Tibial artery (tissue), 4 donors: ENCODE data around the gene ECEL1.

Experiments used
- DNase-seq, 2 donors: peaks; one replicate each; pipeline ENCODE4 v3.0.0-alpha.2; 2019
- H3K27ac ChIP-seq, 2 donors: fragments of 200-600 bp; sonication (generic) in 1 of 2; 1 replicate in 1 of 2; 2 replicates in 1 of 2; pipeline ENCODE4 v1.5.1; 2018 to 2019; ENCODE audit warnings: mild to moderate bottlenecking in 1 of 2
- H3K27me3 ChIP-seq, 2 donors: fragments of 200-600 bp; sonication (generic) in 1 of 2; one replicate each; pipeline versions ENCODE4 v1.5.1 to v1.6.0; 2016 to 2019
- H3K36me3 ChIP-seq, 3 donors: fragments of 200-600 bp; sonication (generic) in 2 of 3; one replicate each; pipeline ENCODE4 v1.5.1; 2016 to 2019; ENCODE audit warnings: mild to moderate bottlenecking in 2 of 3
- H3K4me1 ChIP-seq, 4 donors: fragments of 200-600 bp; sonication (generic) in 2 of 4; 1 replicate in 3 of 4; 2 replicates in 1 of 4; pipeline ENCODE4 v1.5.1; 2016 to 2019
- H3K4me3 ChIP-seq, 2 donors: fragments of 200-600 bp; sonication (generic) in 1 of 2; 1 replicate in 1 of 2; 2 replicates in 1 of 2; pipeline ENCODE4 v1.5.1; 2018 to 2019; ENCODE audit warnings: mild to moderate bottlenecking in 2 of 2
- H3K9me3 ChIP-seq, 3 donors: fragments of 200-600 bp; sonication (generic) in 1 of 3; one replicate each; pipeline ENCODE4 v1.5.1; 2016 to 2019
- intact Hi-C: fragments of 100-400 bp; cut with DNase I; formaldehyde crosslinking; loops from one replicate; pipeline ENCODE4 v1.15.0; 2023; ENCODE audit warnings: low total_unique reads
- TF ChIP-seq, protein P1 (sequence below), 2 experiments: fragments of 200-600 bp in 1 of 2; fragments of 450-650 bp in 1 of 2; IDR thresholded peaks; one replicate each; pipeline ENCODE4 v1.5.1; 2017 to 2019; ENCODE audit warnings: antibody characterized with exemption in 2 of 2, mild to moderate bottlenecking in 1 of 2, moderate library complexity in 1 of 2

ECEL1 gene

DNA sequence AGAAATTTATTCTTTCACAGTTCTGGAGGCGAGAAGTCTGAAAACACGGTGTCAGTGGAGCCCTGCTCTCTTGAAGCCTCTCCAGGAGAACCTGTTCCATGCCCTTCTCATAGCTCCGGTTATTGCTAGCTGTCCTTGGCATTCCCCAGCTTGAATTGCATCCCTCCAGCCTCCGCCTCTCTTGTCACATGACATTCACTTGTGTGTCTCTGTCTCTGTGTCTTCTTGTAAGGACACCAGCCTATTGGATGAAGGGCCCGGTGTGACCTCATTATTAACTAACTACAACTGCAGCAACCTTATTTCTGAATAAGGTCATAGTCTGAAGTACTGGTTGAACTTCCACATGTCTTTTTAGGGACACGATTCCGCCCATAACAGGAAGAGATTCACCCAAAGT is 28.0 kb upstream of the ECEL1 start:
- intact Hi-C loops = no loop called here
- no peak for DNase-seq
- TF ChIP-seq, protein P1, sequence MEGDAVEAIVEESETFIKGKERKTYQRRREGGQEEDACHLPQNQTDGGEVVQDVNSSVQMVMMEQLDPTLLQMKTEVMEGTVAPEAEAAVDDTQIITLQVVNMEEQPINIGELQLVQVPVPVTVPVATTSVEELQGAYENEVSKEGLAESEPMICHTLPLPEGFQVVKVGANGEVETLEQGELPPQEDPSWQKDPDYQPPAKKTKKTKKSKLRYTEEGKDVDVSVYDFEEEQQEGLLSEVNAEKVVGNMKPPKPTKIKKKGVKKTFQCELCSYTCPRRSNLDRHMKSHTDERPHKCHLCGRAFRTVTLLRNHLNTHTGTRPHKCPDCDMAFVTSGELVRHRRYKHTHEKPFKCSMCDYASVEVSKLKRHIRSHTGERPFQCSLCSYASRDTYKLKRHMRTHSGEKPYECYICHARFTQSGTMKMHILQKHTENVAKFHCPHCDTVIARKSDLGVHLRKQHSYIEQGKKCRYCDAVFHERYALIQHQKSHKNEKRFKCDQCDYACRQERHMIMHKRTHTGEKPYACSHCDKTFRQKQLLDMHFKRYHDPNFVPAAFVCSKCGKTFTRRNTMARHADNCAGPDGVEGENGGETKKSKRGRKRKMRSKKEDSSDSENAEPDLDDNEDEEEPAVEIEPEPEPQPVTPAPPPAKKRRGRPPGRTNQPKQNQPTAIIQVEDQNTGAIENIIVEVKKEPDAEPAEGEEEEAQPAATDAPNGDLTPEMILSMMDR (IDR thresholded peaks at IDR 0.05) = no peak
- Histone ChIP-seq H3K4me3 (no peak overlapping the region), H3K36me3 (no peaks in the 10 kb centered on the region), H3K27me3 (peaks cover 0 to 56% of the 10 kb centered on the region in 2 donors), H3K9me3 (no peaks in the 10 kb centered on the region), H3K4me1 (no peaks in the 10 kb centered on the region), H3K27ac (no peak overlapping the region)

DNA sequence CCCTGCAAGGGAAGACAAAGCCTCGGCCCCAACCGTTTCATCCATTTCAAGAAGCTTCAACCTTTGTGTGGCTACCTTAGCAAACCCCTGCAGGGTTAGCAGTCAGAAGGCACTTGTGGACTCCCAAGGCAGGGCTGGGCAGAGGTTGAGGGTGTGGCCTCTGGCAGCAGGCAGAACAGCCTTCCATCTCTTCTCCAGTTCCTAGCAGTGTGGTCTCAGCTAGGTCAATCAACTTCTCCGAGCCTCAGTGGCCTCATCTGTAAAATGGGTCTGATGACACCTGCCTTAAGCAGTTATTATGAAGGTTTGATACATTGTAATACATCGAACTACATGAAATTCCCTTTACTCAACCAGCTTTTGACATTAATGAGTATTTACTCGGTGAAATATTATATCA is 25.7 kb upstream of the ECEL1 start:
- no peak overlapping the region for H3K27ac ChIP-seq
- no peak for DNase-seq
- H3K36me3 ChIP-seq = no peaks in the 10 kb centered on the region
- H3K27me3 ChIP-seq = peaks cover 0 to 37% of the 10 kb centered on the region in 2 donors
- no peaks in the 10 kb centered on the region for H3K9me3 ChIP-seq
- TF ChIP-seq, protein P1 (IDR thresholded peaks at IDR 0.05) = no peak
- H3K4me3 ChIP-seq = no peak overlapping the region
- intact Hi-C loops = no loop called here
- H3K4me1 ChIP-seq = no peaks in the 10 kb centered on the region

DNA sequence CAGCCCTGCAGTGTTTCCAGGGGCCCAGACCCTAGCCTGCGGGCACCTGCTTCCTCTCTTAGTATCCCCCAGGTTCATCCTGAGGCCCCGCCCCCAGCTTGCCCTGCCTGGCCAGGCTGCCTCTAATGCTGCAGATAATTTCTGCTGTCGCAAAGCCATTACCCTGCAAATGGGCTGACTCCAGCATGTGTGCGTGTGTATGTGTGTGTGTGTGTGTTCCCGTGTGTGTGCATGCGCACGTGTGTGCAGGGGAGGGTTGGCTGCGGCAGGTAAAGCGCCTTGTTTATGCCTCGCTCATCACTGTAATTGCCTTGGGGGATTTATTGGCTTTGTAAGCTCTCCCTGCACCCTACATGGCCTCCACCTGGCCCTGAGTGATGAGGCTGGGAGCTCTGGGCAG is 25.0 kb upstream of the ECEL1 start:
- Histone ChIP-seq H3K27me3 (peaks cover 0 to 41% of the 10 kb centered on the region in 2 donors), H3K36me3 (no peaks in the 10 kb centered on the region), H3K27ac (no peak overlapping the region), H3K9me3 (no peaks in the 10 kb centered on the region), H3K4me3 (no peak overlapping the region), H3K4me1 (no peaks in the 10 kb centered on the region)
- TF ChIP-seq, protein P1 (IDR thresholded peaks at IDR 0.05) = no peak
- intact Hi-C loops = no loop called here
- no peak for DNase-seq

DNA sequence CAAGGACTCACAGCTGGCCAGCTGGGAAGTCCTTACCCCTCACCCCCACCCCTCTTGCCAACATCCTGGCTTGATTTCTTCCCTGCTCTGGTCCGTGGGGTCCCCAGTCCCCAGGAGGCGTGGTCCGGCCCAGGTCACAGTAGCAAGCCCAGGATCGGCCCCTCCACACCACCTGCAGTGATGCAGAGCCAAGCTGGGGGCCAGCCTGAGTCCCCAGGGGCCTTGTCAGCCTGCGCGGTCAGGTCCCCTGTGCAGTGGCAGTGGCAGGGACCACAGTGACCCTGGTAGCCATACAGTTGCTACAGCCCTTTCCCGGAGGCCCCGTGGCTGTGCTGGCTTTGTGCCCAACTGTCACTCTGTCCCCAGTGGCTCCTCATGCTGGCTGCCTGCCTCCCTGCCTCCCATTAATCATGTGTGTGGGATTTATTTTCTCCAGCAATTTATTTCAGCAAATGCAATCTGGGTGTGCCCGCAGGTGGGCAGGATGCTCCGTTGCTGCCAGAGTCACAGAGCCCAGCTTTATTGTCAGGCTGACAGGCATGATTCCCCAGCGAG is 23.8 kb upstream of the ECEL1 start:
- intact Hi-C loops = no loop called here
- TF ChIP-seq, protein P1 (IDR thresholded peaks at IDR 0.05) = no peak
- no peaks in the 10 kb centered on the region for H3K4me1 ChIP-seq
- H3K9me3 ChIP-seq = no peaks in the 10 kb centered on the region
- H3K4me3 ChIP-seq = no peak overlapping the region
- DNase-seq = no peak
- H3K27me3 ChIP-seq = peaks cover 0 to 47% of the 10 kb centered on the region in 2 donors
- no peaks in the 10 kb centered on the region for H3K36me3 ChIP-seq
- H3K27ac ChIP-seq = no peak overlapping the region

DNA sequence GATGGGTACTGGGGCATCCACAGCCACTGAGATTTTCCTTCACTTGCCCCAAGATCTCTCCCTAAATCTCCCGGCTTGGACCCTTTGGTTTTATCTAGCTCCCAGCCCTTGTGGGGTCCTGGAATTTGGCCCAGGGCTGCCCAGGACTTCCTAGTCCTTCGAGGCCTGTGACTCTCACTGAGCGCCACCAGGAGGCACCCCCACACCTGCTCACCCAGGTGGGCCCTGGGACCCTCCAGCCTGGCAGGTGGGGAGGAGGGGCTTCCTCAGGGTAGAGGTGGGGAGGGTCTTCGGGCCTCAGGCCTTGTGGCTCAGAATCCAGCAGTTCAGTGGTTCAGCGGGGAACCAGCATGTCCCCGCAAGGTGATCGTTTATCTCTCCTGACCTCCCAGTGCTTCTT is 20.6 kb upstream of the ECEL1 start:
- TF ChIP-seq, protein P1 (IDR thresholded peaks at IDR 0.05) = no peak
- H3K36me3 ChIP-seq = no peaks in the 10 kb centered on the region
- no peak for DNase-seq
- peaks cover 0 to 7% (median 7%) of the 10 kb centered on the region in 4 donors for H3K4me1 ChIP-seq
- peaks cover 0 to 74% of the 10 kb centered on the region in 2 donors for H3K27me3 ChIP-seq
- intact Hi-C loops = no loop called here
- H3K27ac ChIP-seq = no peak overlapping the region
- H3K4me3 ChIP-seq = no peak overlapping the region
- no peaks in the 10 kb centered on the region for H3K9me3 ChIP-seq

DNA sequence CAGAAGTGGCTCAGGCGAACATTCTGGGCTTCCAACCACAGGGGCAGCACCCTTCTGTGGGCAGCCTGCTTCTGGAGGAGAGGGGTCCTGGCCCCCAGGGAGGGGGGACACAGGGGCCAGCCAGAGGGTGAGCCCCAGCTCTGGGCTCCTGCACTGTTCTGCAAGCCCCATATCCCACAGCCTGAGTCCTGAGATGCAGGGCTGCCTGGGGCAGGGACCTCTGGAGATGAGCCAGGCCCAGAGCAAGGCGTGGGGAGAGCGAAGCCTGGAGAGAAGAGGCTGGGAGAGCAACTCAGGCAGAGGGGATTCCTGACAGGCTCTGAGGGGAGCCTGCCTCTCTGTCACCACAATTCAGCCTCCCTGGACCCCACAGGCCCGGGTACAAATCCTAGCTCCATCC is 19.1 kb upstream of the ECEL1 start:
- Histone ChIP-seq H3K36me3 (no peaks in the 10 kb centered on the region), H3K9me3 (no peaks in the 10 kb centered on the region), H3K27ac (no peak overlapping the region), H3K27me3 (peaks cover 0 to 74% of the 10 kb centered on the region in 2 donors), H3K4me3 (no peak overlapping the region), H3K4me1 (peaks cover 0 to 19% (median 15%) of the 10 kb centered on the region in 4 donors)
- intact Hi-C loops = no loop called here
- DNase-seq = no peak
- TF ChIP-seq, protein P1 (IDR thresholded peaks at IDR 0.05) = no peak
